ENCODE data around the gene TADA1.
"Not testable (repeated sequence)": the region's sequence is repeated elsewhere in the genome, so short reads cannot be mapped to it uniquely, and the experiment has no call there.

The TADA1 gene

DNA sequence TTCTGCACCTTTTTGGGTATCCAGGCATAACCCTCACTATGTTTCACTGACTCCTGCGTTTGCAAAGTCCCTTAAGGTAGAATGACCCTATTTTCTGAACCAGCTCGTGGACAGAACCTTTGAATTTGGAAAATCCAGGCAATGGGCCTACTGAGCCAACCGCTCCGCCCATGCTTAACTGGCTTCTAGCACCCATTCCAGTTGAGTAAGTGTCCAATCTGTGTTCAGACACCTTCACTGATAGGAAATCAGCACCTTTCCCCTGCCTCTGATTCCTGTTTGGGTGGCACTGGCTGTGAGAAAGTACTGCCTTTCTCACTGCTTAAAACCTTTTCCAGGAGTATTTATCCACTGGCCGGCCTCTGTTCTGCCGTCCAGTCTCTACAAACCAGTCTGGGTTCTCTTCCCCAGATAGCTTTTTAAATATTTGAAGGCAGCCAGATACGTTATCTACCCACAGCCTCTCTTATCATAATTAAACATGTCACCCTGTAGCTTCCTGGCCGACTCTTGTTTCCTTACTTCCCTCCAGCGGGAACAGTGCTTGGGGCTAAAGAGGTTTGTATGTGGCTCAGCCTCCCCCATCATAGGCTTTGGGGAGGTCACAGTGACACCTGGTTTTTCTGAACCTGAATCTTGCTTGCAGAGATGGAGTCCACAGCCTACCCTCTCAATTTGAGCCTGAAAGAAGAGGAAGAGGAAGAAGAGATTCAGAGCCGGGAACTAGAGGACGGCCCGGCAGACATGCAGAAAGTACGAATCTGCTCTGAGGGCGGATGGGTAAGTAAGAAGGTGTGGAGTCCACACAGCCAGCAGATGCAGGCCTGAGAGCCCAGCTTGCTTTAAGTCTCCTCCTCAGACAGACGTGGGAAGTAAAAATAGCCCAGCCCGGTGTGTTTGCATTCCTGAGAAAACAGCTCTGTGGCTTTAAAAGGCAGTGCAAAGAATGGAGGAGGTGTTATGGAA is 35.5 kb downstream of the TADA1 start:
- DNase-seq: no peak

DNA sequence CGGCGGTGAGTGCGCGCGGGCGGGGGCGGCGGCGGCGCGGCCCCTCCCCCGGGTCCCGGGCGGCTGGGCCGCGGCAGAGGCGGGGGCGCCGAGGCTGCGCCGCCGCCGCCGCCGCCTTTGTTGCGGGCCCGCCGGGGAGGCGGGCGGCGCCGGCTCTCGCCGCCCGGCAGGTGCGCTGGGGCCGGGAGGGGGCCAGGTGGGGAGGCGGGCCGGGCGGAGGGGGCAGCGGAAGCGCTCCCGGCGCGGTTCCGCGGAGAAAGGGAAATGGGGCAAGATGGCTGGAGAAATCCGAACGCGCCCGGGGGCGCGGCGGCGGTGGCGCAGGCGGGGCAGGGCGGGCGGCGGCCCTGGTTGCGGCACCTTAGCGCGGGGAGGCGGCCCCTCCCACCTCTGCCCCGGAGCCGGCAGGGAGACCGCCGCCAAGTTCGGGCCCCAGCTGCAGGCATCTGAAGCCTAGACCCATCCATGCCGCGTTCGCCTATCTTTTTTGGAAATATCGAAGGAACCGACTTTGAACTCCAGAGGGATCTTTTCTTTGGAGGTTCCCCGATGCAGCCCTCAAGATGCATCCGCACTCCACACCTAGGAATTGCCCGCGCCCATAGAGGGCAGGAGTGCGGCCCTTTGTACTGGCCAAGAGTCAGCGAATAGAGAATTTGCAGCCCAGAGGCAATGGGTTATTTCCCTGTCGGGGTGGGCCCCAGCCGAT is 36.3 kb downstream of the TADA1 start:
- peak; percentile 6 for DNase-seq

GRCh38 chr1:166838766-166839599 is 37.1 kb downstream of the TADA1 start, which contains the start of gene POGK:
Gene POGK (plus strand): TSS chr1:166839475. CDS start chr1:166840957, 1,482 bp downstream.
- peak; percentile 77 for DNase-seq

DNA sequence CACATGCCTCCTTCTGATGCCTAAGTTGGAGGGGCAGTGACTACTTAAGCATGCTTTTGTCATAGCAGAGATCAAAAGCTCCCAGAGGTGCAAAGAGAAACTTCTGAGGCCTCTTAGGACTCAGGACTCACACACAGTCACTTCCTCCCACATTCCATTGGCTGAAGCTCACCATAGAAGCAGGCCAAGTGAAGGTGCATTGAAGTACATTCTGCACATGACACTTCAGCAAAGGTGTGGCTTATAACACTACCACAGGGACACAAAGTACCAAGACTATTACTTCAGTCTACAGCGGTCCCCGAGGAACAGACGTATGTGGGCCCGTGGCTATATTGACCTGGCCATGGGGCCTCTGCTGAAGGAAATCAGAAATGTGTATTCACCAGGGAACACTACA is 39.3 kb downstream of the TADA1 start:
- no peak for DNase-seq

DNA sequence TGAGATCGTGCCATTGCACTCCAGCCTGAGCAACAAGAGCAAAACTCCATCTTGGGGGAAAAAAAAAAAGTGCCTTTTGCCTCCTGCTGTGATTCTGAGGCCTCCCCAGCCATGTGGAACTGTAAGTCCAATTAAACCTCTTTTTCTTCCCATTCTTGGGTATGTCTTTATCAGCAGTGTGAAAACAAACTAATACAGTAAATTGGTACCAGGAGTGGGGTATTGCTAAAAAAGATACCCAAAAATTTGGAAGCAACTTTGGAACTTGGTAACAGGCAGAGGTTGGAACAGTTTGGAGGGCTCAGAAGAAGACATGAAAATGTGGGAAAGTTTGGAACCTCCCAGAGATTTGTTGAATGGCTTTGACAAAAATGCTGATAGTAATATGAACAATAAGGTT is 46.3 kb downstream of the TADA1 start:
- not testable (repeated sequence) for DNase-seq

GRCh38 chr1:166827426-166827825 is 48.6 kb downstream of the TADA1 start:
- no peak for DNase-seq

- DNase-seq: no peak
These were observed 53.7 kb downstream of the TADA1 start for GRCh38 chr1:166822385-166822784.

GRCh38 chr1:166819974-166820373 is 56.1 kb downstream of the TADA1 start:
- DNase-seq: no peak

DNA sequence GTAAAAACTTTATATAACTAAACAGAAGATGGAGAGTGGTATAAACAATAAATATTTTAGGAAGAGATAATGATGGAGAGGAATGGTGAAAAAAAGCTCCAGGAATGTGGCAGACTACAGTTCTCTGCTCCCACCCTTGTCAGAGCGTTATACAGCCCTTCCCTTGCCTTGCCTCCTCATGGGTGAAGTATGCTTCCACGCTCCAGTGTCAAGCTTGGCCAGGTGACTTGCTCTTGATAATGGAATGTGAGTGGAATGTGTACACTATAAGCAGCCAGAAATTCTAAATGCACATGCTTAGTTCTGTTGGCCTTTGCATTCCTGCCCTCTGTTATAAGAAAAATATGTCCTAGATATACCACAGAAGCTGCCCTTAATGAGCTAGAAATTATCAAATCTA is 61.5 kb downstream of the TADA1 start:
- no peak for DNase-seq

DNA sequence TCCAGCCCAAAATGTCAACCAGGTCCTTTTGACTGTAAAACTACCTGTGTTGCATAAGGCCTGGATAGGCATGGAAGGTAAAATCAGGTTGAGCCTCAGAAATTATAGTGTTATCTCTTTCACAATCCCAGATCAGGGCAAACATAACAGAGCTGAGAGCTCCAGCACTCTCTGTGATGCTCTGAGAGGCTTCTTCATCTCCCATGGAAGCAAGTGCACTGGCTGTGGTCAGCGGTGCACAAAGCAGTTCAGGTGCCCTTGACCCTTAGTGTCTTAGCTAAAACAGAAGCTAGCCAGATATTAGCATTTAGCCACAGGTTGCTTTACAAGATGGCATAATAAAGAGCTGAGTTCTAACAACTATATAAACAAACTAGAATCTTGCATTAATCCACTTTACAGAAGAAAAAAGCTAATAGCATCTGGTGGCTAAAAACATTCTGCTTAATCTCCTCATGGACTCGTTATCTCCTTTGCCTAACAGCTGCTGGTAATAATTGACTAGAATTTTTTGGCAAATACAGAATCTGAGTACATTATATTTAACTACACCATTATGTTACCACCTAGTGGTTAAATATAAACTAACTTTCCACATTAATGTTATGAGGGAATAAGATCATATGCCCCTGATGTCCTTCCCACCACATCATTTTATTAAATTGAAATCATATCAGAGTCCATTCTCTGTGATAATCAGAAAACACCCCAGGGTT is 62.4 kb downstream of the TADA1 start:
- no peak for DNase-seq

GRCh38 chr1:166811691-166812090 is 64.4 kb downstream of the TADA1 start:
- DNase-seq: no peak

- DNase-seq: no peak
These were observed 67.1 kb downstream of the TADA1 start for GRCh38 chr1:166808952-166809351.
